NCI-H2081 (cell line): ENCODE measurements around the gene ADGRG1.

ENCODE experiments used
- DNase-seq, 2 experiments: peaks; one replicate each; lab custom pipeline; 2025; lab: John Stamatoyannopoulos, UW

The ADGRG1 gene

GRCh38 chr16:57635266-57636097, 7.1 kb downstream of the ADGRG1 start:
- no peak for DNase-seq

GRCh38 chr16:57636184-57636583, 7.8 kb downstream of the ADGRG1 start:
- no peak for DNase-seq

GRCh38 chr16:57637020-57637419, 8.6 kb downstream of the ADGRG1 start:
- DNase-seq, result no peak

GRCh38 chr16:57637424-57637823, 9.0 kb downstream of the ADGRG1 start:
- no peak for DNase-seq

GRCh38 chr16:57637965-57638364, 9.5 kb downstream of the ADGRG1 start:
- no peak for DNase-seq

- no peak for DNase-seq
Observed at GRCh38 chr16:57638381-57638780, 10.0 kb downstream of the ADGRG1 start.

- DNase-seq, result peak; percentile 14 to 49
Observed at GRCh38 chr16:57639172-57639887, 10.9 kb downstream of the ADGRG1 start.

- no peak for DNase-seq
Observed at GRCh38 chr16:57640185-57640584, 11.8 kb downstream of the ADGRG1 start.

- no peak for DNase-seq
Observed at GRCh38 chr16:57640612-57641011, 12.2 kb downstream of the ADGRG1 start.

GRCh38 chr16:57642160-57643135, 14.0 kb downstream of the ADGRG1 start:
- no peak for DNase-seq

- DNase-seq, result no peak
Observed at GRCh38 chr16:57643147-57643874, 14.9 kb downstream of the ADGRG1 start.

- no peak for DNase-seq
Observed at GRCh38 chr16:57643910-57644309, 15.5 kb downstream of the ADGRG1 start.

GRCh38 chr16:57644383-57645014, 16.1 kb downstream of the ADGRG1 start:
- no peak for DNase-seq

- DNase-seq, result no peak
Observed at GRCh38 chr16:57645169-57645568, 16.7 kb downstream of the ADGRG1 start.

- DNase-seq, result no peak
Observed at GRCh38 chr16:57645691-57646387, 17.4 kb downstream of the ADGRG1 start.

GRCh38 chr16:57646388-57647039, 18.1 kb downstream of the ADGRG1 start:
- DNase-seq, result no peak

GRCh38 chr16:57647136-57647875, 18.9 kb downstream of the ADGRG1 start:
- DNase-seq, result no peak

GRCh38 chr16:57648125-57648524, 19.7 kb downstream of the ADGRG1 start:
- DNase-seq, result no peak
